CD4-positive, alpha-beta T cell treated with Interferon alpha-2 for 1 hour (primary cell): ENCODE data around the gene DNM1.
"Not testable (repeated sequence)": the region's sequence is repeated elsewhere in the genome, so short reads cannot be mapped to it uniquely, and the experiment has no call there.

Experiments
- DNase-seq, 2 donors: peaks; one replicate each; pipeline ENCODE4 v3.0.0-alpha.2; 2020 to 2022

The DNM1 gene

DNA sequence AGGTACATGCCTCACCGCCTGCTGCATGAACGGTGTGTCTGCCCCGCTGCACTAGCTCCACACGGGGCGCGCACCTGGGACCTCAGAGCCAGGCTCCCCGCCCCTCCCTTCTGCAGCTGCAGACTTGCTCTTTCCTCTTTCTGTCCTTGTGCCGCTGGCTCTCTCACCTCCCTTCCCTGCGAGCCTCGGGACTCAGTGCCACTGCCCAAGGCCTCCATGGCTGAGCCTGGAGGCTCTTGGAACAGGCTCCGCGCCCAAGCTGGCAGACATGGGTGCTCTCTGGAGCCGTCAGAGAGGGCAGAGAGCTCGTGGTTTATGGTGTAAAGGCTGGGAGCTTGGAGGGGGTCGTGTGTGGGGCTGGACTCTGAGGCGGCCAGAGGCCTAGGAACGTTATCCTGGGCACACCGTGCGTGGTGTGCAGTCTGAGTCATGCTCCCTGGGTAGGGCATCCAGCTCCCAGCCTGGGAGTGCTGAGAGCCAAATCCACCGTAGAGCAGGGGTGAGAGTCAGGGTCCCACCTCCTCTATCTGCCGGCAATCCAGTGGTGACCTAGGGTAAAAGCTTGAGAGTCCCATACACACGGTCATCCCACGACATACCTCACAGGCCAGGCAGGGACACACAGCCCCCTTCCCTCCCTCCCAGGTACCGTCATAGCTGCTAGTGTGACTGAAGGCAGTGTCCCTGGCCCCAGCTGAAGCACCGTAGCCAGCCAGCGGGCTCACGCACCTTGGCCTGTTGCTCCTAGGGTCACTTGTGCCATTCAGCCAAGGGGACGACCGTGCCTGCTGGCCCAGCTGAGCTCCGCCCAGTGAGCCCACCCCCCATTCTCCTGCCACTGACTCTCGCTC, 50.2 kb downstream of the DNM1 start:
- no peak for DNase-seq

GRCh38 chr9:128253991-128254346, 50.8 kb downstream of the DNM1 start:
- no peak for DNase-seq

DNA sequence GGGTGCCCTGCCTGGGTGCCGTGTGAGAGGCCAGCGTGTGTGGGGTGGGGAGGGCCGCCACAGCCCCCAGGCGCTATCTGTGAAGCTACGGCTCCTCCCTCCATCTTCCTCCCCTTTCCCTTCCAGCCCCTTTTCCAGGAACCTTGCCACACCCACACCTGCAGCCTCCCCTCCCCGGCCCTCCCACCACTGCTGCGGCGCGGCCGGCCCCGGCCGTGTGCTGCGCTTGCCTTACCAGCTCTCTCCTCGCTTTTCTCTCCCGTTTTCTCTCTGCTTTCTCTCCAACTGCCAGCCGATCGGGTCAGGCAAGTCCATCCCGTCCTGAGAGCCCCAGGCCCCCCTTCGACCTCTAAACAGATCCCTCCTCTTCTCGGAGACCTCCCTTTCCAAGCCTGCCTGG, 51.2 kb downstream of the DNM1 start:
- DNase-seq = no peak

- peak; percentile 46 to 63 for DNase-seq
These were observed 51.9 kb downstream of the DNM1 start for GRCh38 chr9:128254855-128255759.

DNA sequence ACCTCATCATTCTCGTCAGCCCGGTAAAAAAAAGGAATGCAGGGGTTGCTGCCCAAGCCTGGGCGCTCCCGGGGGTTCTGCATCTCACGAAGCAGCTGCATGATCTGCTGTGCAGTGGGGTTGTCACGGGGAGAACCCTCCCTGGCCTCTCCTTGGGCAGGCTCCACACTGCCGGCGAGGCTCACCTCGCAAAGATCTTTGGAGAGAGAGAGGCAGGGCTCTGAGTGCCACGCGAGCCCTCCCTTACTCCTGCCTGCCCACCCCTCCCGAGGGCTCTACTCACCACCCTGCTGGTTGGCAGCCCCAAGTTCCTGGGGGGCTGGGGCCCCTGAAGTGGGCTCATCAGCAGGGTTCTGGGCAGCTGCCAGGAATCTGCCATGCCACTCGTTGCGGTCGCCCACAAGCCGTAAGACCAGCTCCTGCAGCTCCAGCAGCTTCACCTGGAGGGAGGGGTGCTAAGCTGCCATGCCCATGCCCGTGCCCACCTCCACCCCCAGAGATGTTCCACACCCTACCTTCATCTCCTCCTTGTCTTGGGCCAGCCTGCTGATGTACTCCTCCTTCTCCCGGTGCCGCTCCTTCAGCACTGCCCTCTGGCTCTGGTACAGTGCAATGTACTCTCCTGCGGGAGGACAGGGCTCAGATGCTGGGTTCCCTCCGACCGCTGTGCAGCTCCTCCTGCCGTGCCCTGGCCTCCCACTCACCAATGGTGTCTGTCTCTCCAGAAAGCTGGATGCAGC, 54.1 kb downstream of the DNM1 start:
- no peak for DNase-seq

DNA sequence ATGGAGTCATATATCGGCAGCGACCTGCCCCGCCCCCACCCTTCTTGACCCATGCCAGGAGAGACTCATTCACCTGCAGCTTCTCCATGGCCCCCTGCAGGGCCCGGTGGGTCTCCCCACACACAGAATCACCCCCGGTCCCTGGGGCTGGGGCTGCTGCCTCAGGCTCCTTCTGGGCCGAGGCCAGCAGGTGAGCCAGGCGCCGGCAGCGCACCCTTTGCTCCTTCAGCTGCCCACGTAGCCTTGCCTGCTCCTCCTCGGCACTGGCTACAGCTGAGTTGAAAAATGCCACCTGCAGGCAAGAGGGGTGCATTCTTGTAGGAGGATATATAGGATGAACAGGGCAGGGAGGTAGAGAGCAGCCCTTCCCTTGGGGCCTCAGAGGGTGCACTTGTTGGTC, 54.7 kb downstream of the DNM1 start:
- no peak for DNase-seq

DNA sequence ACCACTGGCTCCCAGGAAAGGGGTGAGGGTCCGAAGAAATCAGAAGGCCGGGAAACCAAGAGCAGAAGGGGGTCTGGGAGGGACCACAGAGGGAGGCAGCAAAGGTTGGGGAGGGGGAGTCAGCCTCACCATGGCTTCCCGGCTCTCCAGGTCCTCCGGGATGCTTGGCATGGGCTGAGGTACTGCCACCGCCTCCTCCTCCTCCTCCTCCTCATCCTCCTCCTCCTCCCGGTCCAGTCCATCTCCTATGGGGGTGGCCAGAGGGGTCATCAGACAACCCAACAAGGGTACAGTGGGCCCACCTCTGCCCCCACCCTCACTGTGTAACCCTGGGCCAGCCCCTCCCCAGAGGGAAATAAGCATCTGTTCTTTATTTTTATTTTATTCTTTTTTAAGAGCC, 55.1 kb downstream of the DNM1 start:
- DNase-seq = no peak

DNA sequence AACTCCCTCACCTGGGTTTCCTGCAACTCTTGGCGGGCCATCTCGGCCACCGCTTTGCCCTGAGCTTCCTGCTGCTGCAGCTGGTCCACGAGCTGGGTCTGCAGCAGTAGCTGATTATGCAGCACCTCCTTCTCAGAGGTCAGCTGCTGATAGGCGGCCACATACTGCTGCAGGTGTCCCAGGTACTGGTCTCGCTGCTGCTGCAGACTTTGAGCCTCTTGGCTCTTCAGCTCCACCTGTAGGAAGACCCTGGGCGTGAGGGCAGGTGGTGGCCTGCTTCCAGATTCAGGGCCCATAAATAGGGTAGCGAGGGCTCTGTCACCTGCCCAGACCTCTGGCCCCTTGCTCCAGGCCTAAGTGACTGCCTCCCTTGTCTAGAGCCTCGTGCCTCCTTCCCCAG, 56.0 kb downstream of the DNM1 start:
- no peak for DNase-seq

DNA sequence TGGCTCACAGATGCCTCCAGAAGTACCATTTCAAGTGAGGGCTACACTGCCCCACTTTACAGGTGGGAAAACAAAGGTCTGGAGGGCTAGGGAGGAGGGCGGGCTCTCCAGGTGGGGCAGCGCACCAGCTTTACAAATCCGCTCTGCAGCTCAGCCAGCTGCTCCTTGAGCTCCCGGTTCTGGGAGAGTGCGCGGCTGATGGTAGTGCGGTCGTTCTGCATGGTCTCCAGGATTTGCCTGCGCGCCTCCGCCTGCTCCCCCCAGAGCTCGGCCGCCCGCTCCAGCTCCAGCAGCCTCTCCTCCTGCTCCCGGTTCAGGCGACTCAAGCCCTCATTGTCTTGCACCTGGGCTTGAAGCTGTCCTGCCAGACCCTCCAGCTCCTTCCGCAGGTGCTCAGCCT, 57.2 kb downstream of the DNM1 start:
- no peak for DNase-seq

DNA sequence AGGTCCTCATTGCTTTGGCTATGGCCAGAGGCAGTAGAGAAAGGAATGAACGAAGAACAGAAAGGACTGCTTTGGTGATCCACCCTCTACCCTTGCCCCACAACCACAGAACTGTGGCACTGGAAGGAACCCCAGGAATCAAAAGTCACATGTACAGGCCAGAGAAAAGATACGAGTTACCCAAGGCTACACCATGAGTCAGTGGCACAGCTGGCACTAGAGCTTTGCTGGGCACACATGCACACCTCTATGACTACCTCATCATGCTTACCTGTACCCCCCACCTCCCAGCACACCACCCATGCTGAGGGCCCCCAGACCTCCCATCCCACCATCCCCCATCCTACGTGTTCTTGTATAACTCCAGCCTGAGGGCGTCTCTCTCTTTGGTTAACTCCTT, 59.5 kb downstream of the DNM1 start:
- no peak for DNase-seq

GRCh38 chr9:128265348-128265847, 62.2 kb downstream of the DNM1 start:
- DNase-seq = no peak

- no peak for DNase-seq
These were observed 63.9 kb downstream of the DNM1 start for GRCh38 chr9:128266868-128267590.

GRCh38 chr9:128271112-128271511, 67.9 kb downstream of the DNM1 start:
- DNase-seq = no peak

GRCh38 chr9:128271512-128271911, 68.3 kb downstream of the DNM1 start:
- DNase-seq = no peak

DNA sequence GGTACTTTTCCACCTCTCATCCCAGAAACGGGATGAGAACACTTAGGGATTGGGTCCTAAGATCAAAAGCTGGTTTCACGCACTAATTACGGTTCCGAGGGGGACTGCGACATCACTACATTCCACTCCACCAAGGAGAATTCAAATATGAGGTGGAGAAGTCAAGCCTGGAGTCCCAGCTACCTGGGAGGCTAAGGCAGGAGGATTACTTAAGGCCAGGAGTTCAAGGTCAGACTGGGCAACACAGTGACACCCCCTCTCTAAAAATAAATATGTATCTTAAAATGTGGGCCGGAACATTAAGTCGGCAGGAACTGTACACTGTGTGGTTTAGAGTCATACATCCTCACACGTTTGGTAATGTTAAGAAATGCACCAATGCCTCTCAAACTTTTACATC, 71.1 kb downstream of the DNM1 start:
- no peak for DNase-seq

DNA sequence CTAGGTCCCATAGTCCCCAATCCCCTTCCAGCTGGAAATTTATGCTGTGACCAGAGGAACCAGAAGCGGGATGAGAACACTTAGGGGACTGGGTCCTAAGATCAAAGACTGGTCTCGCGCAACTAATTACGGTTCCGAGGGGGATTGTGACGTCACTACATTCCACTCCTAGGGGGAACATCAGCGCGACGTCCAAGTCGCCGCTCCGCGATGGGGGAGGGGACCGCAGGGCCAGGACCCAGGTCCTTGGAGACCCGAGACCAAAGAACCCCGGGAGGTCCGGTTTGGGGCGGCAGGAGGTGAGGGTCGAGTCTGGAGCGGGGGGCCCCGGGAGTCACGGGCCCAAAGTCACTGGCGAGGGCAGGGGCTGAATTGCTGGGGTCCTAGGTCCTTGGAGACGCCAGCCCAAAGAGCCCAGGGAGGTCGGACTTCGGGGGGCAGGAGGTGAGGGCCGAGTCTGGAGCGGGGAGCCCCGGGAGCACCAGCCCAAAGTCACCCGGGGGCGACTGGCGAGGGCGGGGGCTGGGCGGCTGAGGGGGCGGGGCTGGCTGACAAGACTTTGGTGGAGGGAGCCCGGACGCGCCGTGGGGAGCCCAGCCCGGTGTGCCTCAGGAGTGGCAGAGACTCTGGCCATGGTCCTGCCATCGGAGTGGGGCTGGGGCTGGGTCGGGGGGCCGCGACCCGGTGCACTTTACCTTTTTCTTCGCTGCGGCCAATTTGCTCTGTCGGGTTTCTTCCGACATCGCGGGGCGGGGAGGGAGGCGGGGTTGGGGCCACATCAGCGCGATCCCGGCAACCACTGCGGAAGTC, 72.2 kb downstream of the DNM1 start, which contains the start of gene GOLGA2:
Gene GOLGA2, minus strand, starts transcription at position 810 of the 810 bp plus-strand sequence. Its CDS starts 31 bp downstream, at position 779.
- peak in 1 of 2 donors; percentile 19 for DNase-seq

DNA sequence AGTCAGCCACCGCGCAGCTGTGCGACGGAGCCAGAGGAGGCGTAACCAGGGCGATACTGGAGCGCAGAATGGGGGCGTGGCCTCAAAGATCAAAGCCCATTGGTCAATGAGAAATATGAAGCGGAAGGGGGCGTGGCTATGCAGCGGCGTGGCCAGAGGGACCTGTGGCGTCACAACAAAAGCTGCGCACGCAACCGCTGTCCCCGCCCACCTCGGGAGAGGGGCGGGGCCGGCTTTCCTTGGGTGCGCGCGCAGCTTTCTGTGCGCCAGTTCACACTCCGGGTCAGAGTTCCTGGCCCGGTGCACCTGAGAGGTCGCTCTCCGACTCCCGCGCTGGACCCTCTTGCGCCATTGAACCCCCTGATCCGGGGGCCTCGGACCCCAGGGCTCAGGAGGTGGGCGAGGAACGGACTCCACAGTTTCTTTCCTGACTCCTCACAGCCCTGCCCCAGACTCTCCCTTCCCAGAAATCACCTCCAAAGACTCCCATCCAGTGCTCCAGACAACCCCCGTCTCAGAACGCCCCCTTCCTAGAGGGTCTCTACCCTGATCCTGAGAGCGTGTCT, 72.9 kb downstream of the DNM1 start, which contains the start of gene SWI5:
Gene SWI5, plus strand, starts transcription at position 269 of the 566 bp plus-strand sequence.
- peak; percentile 99 to 100 for DNase-seq

DNA sequence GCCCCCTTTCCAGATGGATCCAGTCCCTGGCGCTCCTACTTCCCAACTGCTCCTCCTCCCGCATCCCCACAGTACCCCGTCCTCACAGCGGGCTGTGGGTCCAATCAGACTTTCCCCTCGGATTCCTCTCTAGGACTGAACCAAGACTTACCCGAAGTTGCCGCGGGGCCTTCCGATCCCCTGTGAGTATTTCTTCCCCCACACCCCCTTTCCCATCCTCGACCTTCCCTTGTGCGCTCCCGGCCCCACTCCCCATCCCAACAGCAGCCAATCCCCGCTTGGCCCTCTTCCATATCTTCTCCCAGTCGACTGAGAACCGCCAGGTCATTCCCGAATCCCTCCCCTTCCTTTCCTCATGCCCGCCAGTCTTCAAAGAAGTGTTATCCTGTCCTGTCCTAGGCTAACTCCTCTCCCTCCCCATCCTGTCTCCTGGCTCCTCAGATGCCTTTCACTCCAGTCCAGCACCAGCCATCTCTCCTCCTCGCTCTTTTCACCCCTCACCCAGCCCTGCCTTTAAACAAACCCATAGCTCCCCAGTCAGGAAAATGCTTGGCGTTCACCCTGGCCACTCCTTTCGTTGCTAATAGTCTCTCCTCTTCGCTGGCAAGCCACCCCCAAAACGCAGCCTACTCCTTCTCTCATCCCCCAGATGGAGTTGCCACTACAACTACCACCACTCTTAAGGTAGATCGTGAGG, 73.5 kb downstream of the DNM1 start:
- no peak for DNase-seq

GRCh38 chr9:128279088-128280073, 76.2 kb downstream of the DNM1 start:
- DNase-seq = not testable (repeated sequence)
